Measurements from ENCODE around the gene ISCU.

The ISCU gene

DNA sequence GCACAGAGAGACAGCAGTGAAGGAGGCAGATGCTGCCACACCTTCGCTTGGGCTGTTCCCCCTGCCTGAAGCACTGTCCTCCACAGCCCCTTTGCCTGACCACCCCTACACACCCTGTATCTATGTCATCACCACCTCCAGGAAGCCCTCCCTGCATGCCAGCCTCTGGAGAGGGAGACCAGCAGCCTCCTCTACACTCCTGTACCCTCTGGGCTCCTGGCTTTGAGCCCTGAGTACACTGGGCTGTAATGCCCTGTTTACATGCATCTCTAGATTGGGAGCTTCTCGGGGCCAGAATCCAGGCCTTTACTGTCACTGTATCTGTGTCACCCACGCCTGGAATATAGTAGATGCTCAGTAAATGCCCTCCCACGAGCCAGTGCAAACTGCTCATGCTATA is 41.3 kb downstream of the ISCU start:
- DNase-seq (ENCODE audit: low read depth, low spot score): no peak

DNA sequence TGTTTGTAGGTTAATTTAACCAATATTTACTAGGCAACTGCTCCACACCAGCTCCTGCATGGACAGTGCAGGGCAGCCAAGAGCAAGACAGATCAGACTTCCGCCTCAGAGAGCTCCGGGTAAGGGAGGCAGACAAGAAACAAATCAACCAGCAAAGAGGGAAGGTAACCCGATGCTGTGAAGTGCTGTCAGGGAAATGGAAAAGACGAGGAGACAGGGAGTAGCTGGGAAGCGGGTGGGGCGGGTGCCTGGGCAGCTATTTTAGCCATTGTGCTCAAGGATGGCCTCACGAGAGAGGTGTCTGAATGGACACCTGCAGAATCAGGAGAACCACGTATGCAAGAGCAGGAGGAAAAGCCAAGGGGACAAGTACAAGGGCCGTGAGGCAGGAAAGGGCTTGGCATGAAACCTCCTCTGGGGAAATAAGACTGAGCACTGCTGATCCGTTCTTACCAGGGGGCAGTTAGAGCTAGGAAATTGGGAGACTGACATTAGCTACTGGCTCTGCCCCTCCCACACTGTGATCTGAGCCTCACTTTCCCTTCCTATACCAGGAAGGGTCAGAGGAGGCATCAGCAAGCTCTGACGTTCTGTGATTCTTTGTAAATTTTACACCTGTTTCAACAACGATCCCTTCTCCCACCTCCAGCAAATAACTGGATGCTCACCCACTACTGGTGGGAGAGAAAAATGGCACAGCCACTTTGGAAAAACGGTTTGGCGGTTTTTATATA is 42.0 kb downstream of the ISCU start:
- DNase-seq (ENCODE audit: low read depth, low spot score): no peak

DNA sequence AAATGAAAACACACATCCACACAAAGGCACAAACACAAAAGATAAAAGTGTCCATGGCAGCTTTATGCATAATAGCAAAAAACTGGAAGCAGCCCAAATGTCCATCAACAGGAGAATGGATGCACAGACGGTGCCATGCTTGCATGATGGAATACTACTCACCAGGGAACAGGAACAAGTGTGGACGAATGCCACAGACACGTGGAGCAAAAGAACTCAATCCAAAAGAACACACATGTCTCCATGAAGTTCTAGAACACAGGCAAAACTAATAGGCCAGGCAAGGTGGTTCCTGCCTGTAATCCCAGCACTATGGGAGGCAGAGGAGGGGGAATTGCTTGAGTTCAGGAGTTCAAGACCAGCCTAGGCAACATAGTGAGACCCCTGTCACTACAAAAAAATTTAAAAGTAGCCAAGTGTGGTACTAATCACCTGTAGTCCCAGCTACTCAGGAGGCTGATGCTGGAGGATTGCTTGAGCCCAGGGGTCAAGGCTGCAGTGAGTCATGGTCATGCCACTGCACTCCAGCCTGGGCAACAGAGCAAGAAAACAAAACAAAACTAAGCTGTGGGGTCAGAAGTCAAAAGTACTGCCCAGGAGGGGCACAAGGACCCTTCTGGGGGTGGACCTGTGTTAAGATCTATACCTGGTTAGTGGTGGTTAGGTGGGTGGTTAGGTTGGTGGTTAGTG is 42.7 kb downstream of the ISCU start:
- DNase-seq (ENCODE audit: low read depth, low spot score): no peak

- no peak for DNase-seq (ENCODE audit: low read depth, low spot score)
Measured at GRCh38 chr12:108605690-108606406, 43.5 kb downstream of the ISCU start.

GRCh38 chr12:108606492-108606891 is 44.1 kb downstream of the ISCU start:
- no peak for DNase-seq (ENCODE audit: low read depth, low spot score)

DNA sequence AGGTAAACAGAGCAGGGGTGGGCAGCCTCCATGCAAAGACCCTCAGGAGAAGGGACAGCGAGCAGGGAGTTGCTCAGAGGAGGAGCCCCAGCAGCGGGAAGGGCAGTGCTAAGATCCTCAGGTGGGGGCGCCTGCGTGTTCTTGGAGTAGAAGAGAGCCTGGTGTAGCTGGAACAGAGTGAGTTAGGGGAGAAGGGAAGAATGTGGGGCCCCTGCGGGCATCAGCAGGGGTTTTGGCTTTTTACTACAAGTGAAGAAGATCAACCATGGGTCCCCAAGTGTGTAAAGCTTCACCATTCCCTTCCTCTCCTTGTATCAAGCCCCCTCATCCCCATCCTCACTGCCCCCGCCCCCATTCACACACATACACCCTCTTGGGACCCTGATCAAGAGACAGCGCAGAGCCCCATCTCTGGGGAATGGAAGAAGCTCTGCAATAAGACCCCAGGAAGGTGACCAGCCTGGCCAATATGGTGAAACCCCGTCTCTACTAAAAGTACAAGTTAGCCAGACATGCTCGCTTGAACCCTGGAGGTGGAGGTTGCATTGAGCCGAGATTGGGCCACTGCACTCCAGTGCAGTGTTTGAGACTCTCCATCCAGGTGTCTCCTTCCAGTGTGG is 45.7 kb downstream of the ISCU start:
- DNase-seq (ENCODE audit: low read depth, low spot score): no peak

- no peak for DNase-seq (ENCODE audit: low read depth, low spot score)
Measured at GRCh38 chr12:108608616-108609015, 46.2 kb downstream of the ISCU start.

DNA sequence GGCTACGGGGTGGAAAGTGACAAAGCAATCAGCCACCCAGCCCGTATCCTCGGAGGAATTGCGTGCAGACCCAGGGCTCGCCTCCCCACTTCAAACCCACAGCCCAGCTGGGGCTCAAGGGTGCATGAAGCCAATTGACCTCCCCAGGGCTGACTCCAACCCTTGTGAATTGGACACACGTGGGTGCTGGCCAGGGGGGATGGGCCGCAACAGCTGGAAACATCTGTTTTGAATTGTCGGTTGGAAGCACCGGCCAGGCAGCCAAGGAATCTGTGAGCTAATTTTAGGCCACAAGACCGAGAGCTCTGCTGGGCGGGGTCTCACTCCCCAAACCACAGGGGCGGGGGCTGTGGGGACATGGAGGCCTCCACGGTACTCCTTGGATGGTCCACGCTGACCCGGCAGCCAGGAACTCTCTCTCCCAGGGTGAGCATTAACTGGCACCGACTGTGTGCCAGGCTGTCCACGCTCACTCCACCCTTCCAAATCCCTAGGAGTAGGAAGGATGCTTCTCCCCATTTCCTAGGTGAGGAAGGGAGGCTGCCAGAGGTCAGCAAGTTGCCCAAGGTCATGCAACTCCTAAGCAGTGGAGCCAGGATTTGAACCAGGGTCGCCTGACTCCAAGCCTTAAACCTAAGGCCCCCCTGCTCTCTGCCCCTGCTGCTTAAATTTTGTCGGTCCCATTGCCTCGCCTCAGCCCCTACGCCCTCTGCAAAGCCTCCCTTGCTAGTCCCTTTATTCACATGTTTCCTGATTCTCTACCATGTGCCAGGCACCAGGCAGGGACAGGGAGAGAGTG is 47.3 kb downstream of the ISCU start:
- no peak for DNase-seq (ENCODE audit: low read depth, low spot score)

DNA sequence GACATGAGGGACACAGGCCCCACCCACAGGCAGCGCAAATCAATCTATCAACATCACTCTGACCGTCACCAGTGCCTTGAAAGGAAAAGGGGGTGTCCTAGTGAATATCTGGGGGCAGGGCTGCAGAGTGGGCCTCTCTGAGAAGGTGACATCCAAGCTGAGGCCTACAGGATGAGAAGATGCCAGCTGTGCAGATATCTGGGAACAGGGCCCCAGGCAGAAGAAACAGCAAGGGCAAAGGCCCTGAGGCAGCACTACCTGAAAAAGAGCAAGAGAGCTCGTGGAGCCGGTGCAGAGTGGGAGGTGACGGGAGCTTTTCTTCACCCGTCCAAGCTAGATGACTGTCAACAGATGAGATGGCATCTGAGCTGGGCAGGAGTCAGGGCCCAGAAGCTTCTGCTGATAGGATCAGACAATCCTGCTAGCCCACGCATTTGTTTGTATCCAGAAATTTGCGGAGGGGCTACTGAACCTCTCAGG is 48.0 kb downstream of the ISCU start:
- DNase-seq (ENCODE audit: low read depth, low spot score): no peak

DNA sequence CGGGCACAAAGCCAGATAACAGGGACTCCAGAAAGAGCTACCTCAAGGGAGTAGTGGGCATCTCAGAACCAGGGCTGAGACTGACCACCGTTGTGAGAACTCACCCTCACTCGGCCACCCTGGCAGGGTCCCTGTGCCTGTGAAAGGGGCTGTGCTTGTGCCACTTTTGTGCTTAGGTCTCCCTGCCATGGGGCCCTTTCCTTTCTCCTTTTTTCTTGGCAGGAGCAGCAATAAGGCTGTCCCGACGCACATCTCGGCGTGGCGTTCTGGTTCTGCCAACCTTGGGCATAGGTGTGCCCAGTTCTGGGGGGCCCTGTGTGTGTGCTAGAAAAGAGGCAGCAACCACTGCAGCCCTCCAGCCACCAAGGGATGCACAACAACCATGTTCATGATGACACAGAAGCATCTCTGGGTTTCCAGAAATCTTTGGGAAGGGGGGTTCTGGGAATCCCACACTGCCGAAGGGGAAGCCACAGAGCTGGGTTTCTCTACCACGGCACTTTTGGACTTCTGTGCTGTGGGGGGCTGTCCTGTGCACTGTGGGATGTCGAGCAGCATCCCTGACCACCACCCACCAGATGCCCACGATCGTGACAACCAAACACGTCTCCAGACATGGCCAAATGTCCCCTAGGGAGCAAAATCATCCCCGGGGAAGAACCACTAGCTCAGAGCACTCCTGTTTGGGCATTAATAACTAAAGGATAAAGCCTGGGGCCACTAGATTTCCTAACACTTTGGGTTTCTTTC is 48.6 kb downstream of the ISCU start:
- no peak for DNase-seq (ENCODE audit: low read depth, low spot score)

DNA sequence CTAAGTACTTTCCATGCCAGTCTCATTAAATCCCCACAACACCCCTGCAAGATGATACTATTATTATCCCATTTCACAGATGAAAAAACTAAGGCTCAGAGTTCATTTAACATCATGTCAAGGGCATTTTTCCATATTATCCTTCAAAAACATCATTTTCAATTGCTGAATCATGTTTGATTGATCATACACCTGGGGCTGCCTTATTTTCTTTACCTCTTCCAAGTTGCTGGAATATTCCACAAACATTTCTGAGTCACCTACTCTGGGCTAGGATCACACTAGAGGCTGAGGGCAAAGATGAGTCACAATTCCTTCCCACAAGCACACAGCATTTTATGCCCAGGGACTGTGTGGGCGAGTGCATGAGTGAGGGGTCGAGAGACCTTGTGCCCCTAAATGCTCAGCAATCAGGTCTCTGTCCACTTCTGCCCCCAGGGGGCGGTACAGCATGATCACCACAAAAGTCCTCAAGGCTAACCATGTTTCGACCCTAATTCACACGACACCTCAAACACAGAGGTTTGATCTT is 49.6 kb downstream of the ISCU start:
- peak; percentile 61 for DNase-seq (ENCODE audit: low read depth, low spot score)

DNA sequence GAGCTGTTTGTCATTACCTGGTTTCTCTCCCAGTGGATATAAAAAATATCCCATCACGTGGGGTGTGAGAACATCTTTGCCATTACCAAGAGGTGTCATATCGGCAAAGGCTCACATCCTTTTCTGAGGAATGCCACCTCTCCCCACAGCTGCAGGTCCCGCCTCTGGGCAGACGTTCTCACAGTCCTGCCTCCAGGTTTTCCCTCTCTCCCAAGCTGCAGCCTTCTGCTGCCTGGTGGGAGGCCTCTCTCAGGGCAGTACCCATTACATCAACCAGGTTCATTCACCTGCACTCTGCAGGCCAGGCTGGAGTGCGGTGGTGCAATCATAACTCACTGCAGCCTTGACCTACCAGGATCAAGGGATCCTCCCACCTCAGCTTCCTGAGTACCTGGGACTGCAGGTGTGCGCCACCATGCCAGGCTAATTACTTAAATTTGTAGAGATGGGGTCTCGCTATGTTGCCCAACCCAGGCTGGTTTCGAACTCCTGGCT is 50.4 kb downstream of the ISCU start:
- no peak for DNase-seq (ENCODE audit: low read depth, low spot score)

DNA sequence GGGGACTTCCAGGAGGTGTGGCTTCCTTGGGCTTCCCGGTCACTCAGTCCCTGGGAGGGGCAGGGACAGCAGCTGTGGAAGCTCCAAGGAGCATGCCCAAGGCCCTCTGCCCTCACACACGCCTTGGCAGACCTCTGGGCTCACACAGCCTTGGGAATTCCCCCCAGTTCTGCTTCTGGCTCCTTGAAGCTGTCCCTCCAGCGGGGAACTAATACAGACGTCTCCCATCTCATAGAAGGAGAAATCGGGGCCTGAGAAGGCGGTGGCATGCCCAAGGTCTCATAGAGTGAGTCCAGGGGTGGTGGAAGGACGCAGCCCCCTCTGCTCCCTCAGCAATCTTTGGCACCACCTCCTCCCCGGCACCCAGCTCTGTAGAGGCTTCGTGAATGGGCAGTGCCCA is 51.2 kb downstream of the ISCU start:
- no peak for DNase-seq (ENCODE audit: low read depth, low spot score)

DNA sequence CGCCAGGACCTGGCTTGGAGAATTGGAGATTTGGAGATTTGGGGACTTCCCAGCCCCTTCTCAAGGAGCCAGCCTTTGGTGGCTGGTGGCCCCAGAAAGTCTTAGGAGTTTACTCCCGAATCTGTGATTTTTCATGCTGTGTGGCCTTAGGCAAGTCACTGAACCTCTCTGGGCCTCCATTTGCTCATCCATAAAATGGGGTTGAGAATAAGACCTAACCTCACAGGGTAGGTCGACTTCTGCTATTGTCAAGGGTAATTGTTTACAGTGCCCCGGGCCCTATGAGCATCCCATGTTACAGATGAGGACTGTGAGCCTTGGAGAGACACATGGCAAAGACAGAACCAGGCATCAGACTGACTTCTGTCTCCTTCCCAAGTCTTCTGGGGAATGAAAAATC is 51.6 kb downstream of the ISCU start:
- no peak for DNase-seq (ENCODE audit: low read depth, low spot score)

DNA sequence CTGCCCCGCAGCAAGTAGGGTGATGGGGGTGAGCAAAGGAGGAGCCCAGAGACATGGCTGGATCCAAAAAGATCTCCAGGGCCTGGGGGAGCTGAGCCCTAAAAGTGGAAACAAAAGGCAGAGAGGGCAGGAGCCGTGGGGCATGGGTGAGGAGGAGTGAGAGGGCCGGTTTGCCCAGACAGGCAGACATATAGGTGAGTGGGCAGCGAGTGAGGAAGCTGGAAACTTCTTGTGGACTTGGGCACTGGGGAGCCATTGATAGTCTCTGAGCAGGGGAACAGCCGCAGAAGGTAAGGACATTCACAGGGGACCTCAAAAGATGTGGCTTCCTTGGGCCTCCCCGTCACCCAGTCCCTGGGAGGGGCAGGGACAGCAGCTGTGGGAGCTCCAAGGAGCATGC is 52.2 kb downstream of the ISCU start:
- no peak for DNase-seq (ENCODE audit: low read depth, low spot score)

DNA sequence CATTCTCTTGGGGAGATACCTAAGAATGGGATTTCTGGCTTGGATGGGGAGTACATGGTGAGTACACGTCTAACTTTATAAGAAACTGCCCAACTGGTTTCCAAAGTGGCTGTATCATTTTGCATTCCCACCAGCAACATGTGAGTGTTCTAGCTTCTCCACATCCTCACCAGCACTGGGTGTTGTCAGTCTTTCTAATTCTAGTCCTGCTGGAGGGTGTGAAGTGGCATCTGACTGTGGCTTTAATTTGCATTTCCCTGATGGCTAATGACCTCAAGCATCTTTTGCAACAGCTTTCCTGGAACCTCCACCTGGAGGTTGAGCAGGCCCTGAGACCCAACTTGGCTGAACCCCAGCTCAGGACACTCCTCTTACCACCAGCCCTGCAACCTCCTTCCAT is 53.5 kb downstream of the ISCU start:
- no peak for DNase-seq (ENCODE audit: low read depth, low spot score)

- no peak for DNase-seq (ENCODE audit: low read depth, low spot score)
Measured at GRCh38 chr12:108616359-108616758, 54.0 kb downstream of the ISCU start.

GRCh38 chr12:108616941-108617858 is 54.8 kb downstream of the ISCU start:
- DNase-seq (ENCODE audit: low read depth, low spot score): no peak

Data from iPS DF 19.7 (cell line).